IMR-90 (cell line): ENCODE data around the gene HDHD5. TPM values are rescaled to one million over a fixed set of nuclear protein-coding genes. Genes with fewer than 3 reads are reported as not detected.

Experiments
- ATAC-seq: fragments of 200-7000 bp; cut with Tn5 transposase; 2 replicates; pipeline ENCODE4 v1.9.1; 2020; ENCODE audit warnings: low read depth, mild to moderate bottlenecking, moderate library complexity
- BruUV-seq: library from RNA; stranded (reverse); fragments of 400-500 nt; replicated peaks from 2 replicates; lab custom pipeline; 2021; lab: Mats Ljungman, UMichigan
- CTCF ChIA-PET: fragments of 300-600 bp; formaldehyde crosslinking; extraction: SDS; loops from one replicate; lab custom pipeline; 2021; ENCODE audit warnings: antibody characterized with exemption; lab: Yijun Ruan, JAX
- POLR2A ChIA-PET: fragments of 300-600 bp; sonication (Branson Sonifier 250); formaldehyde crosslinking; loops from one replicate; lab custom pipeline; 2022; ENCODE audit warnings: antibody characterized with exemption; ENCODE audit not compliant: unreplicated experiment; lab: Charles Lee
- DNase-seq: peaks from one replicate; pipeline ENCODE4 v3.0.0; 2013
- H2AFZ ChIP-seq: replicated peaks from 2 replicates; pipeline ENCODE3; 2013; ENCODE audit warnings: low read length, mild to moderate bottlenecking; ENCODE audit not compliant: poor library complexity
- H2AK5ac ChIP-seq: 2 replicates; pipeline ENCODE4 v1.6.1; 2013; ENCODE audit warnings: low read depth, low read length, inconsistent platforms
- H2AK9ac ChIP-seq: replicated peaks from 2 replicates; pipeline ENCODE3; 2013; ENCODE audit warnings: mild to moderate bottlenecking, low read depth, low read length, moderate library complexity; ENCODE audit not compliant: poor library complexity
- H2BK120ac ChIP-seq: 2 replicates; pipeline ENCODE4 v1.6.1; 2013; ENCODE audit warnings: low read depth, low read length, inconsistent platforms
- H2BK15ac ChIP-seq: 3 replicates; pipeline ENCODE4 v1.6.1; 2013; ENCODE audit warnings: low read depth, low read length, inconsistent platforms
- H2BK20ac ChIP-seq: 2 replicates; pipeline ENCODE4 v1.6.1; 2013; ENCODE audit warnings: low read depth, mild to moderate bottlenecking, inconsistent platforms, low read length, moderate library complexity
- H2BK5ac ChIP-seq: 2 replicates; pipeline ENCODE4 v1.6.1; 2013; ENCODE audit warnings: mild to moderate bottlenecking, low read depth, low read length, inconsistent platforms; ENCODE audit not compliant: poor library complexity, severe bottlenecking
- H3K14ac ChIP-seq: replicated peaks from 2 replicates; pipeline ENCODE4 v1.6.1; 2013; ENCODE audit warnings: low read depth, low read length, inconsistent platforms
- H3K18ac ChIP-seq: 2 replicates; pipeline ENCODE4 v1.6.1; 2013; ENCODE audit warnings: low read depth, low read length, control low read depth
- H3K23ac ChIP-seq: 2 replicates; pipeline ENCODE4 v1.6.1; 2013; ENCODE audit warnings: low read depth, low read length, inconsistent platforms
- H3K27ac ChIP-seq: 2 replicates; pipeline ENCODE4 v1.5.1; 2013; ENCODE audit warnings: mild to moderate bottlenecking, control low read depth, low read length; ENCODE audit not compliant: insufficient read depth
- H3K27me3 ChIP-seq: 2 replicates; pipeline ENCODE4 v1.6.1; 2013; ENCODE audit warnings: low read length; ENCODE audit not compliant: control insufficient read depth, insufficient read depth
- H3K36me3 ChIP-seq: 2 replicates; pipeline ENCODE4 v1.6.1; 2013; ENCODE audit warnings: low read length, mixed read lengths; ENCODE audit not compliant: control insufficient read depth, insufficient read depth
- H3K4ac ChIP-seq: 2 replicates; pipeline ENCODE4 v1.6.1; 2013; ENCODE audit warnings: low read depth, low read length, inconsistent platforms
- H3K4me1 ChIP-seq: 2 replicates; pipeline ENCODE4 v1.6.1; 2013; ENCODE audit warnings: low read length, mixed read lengths; ENCODE audit not compliant: control insufficient read depth, insufficient read depth
- H3K4me2 ChIP-seq: 2 replicates; pipeline ENCODE4 v1.6.1; 2013; ENCODE audit warnings: low read depth, mild to moderate bottlenecking, control low read depth, low read length, moderate library complexity
- H3K4me3 ChIP-seq: 2 replicates; pipeline ENCODE4 v1.5.1; 2013; ENCODE audit warnings: low read depth, mild to moderate bottlenecking, control low read depth, low read length, moderate library complexity; ENCODE audit not compliant: insufficient read depth
- H3K56ac ChIP-seq: 2 replicates; pipeline ENCODE4 v1.6.1; 2013; ENCODE audit warnings: low read length, inconsistent platforms; ENCODE audit not compliant: insufficient read depth; ENCODE audit errors: extremely low read depth
- H3K79me1 ChIP-seq, 2 experiments: 2 replicates each; pipeline ENCODE4 v1.6.1; 2013; ENCODE audit warnings: low read length in 2 of 2, inconsistent platforms in 1 of 2, low read depth in 1 of 2
- H3K9ac ChIP-seq: 2 replicates; pipeline ENCODE4 v1.6.1; 2013; ENCODE audit warnings: low read depth, low read length, control low read depth
- H3K9me1 ChIP-seq: 2 replicates; pipeline ENCODE4 v1.6.1; 2013; ENCODE audit warnings: low read length, inconsistent platforms; ENCODE audit not compliant: insufficient read depth
- H3K9me3 ChIP-seq: 2 replicates; pipeline ENCODE4 v1.6.1; 2013; ENCODE audit warnings: low read length; ENCODE audit not compliant: control insufficient read depth, insufficient read depth
- H4K20me1 ChIP-seq: 2 replicates; pipeline ENCODE4 v1.6.1; 2013; ENCODE audit warnings: low read length, inconsistent platforms; ENCODE audit not compliant: insufficient read depth
- H4K5ac ChIP-seq: 2 replicates; pipeline ENCODE4 v1.6.1; 2013; ENCODE audit warnings: mild to moderate bottlenecking, low read depth, low read length, control low read depth
- H4K8ac ChIP-seq, 2 experiments: 2 replicates each; pipeline ENCODE4 v1.6.1; 2013; ENCODE audit warnings: low read depth in 2 of 2, low read length in 2 of 2, control low read depth in 1 of 2, inconsistent platforms in 1 of 2
- H4K91ac ChIP-seq: 2 replicates; pipeline ENCODE4 v1.6.1; 2013; ENCODE audit warnings: low read depth, low read length, inconsistent platforms; ENCODE audit not compliant: insufficient read depth
- POLR2A ChIP-seq: IDR thresholded peaks from 2 replicates; pipeline ENCODE4 v1.6.1; 2012; ENCODE audit warnings: mild to moderate bottlenecking, low read depth, low read length
- RAD21 ChIP-seq: IDR thresholded peaks from 2 replicates; pipeline ENCODE4 v1.6.1; 2012; ENCODE audit warnings: low read length, improper control_type of control experiment
- RCOR1 ChIP-seq: IDR thresholded peaks from 2 replicates; pipeline ENCODE4 v1.6.1; 2012; ENCODE audit warnings: mild to moderate bottlenecking, low read length, improper control_type of control experiment; ENCODE audit not compliant: insufficient replicate concordance
- WGBS, 2 experiments: methylation state at CpG; one replicate each; pipeline versions ENCODE4 v1.1.5 to v1.1.7; 2013; ENCODE audit warnings: missing lambda C conversion rate in 2 of 2; ENCODE audit not compliant: insufficient read length in 1 of 2; ENCODE audit errors: extremely low coverage in 2 of 2; 5-methylcytosine and 5-hydroxymethylcytosine counted together
- dilution Hi-C: fragments of 300-500 bp; cut with HindIII; formaldehyde crosslinking; loops from one replicate; pipeline ENCODE4 v1.14.3; 2018; ENCODE audit warnings: low sequenced_read_pairs; ENCODE audit not compliant: unreplicated experiment
- in situ Hi-C: fragments of 300-500 bp; cut with MboI; formaldehyde crosslinking; loops from 3 replicates; pipeline ENCODE4 v1.14.3; 2019; ENCODE audit warnings: low sequenced_read_pairs, inconsistent platforms, mixed read lengths
- intact Hi-C: fragments of 100-400 bp; cut with micrococcal nuclease; formaldehyde crosslinking; loops from 2 replicates; pipeline ENCODE4 v1.10.0; 2022
- polyA plus RNA-seq, 3 experiments: library from polyadenylated mRNA; depleted of rRNA; stranded (reverse); fragments of >200 nt; gene quantifications; 2 replicates each; pipeline ENCODE4 v1.2.3, GENCODE V29; 2012; ENCODE audit warnings: low replicate concordance in 1 of 3
- total RNA-seq: library from RNA; depleted of rRNA; stranded (reverse); fragments of >200 nt; gene quantifications from 2 replicates; pipeline ENCODE4 v1.2.3, GENCODE V29; 2012

The HDHD5 gene
- total and polyA plus RNA-seq, 2 of the 4 experiments (the other 2 are of a cell fraction): 31.9 to 37.5 TPM

DNA sequence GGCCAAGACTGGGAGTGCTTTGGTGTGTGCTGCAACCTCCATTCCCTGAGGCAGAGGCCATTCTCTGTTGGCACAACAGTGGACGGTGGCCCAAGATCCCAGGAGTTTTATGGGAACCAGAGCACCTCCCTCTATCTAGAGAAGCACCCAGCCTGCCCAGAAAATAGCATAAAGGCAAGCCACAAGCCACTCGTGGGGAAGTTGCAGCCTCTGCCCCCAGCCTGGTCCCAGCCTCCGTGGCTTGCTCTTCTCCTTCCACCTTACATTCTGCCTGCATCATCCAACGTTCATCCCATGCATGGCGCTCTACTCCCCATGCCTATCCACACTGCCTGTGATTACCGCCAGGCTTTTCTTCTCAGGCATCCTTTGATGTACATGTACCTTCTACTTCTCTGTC lies 58.5 kb downstream of the HDHD5 start:
- intact Hi-C loops: no loop called here
- Histone ChIP-seq H3K9me3 (no peaks in the 10 kb centered on the region), H3K4ac (no peak overlapping the region), H2AFZ (no peak overlapping the region), H3K23ac (no peak overlapping the region), H3K79me1 (peaks cover 9 to 12% of the 10 kb centered on the region in 2 experiments), H3K56ac (no peak overlapping the region), H4K5ac (no peak overlapping the region), H2BK120ac (no peak overlapping the region), H2AK5ac (no peak overlapping the region), H4K8ac (no peak overlapping the region), H3K27me3 (no peaks in the 10 kb centered on the region), H3K18ac (no peak overlapping the region), H3K4me2 (no peak overlapping the region), H3K4me1 (no peaks in the 10 kb centered on the region), H4K20me1 (peaks cover 15% of the 10 kb centered on the region), H3K4me3 (no peak overlapping the region), H3K9ac (no peak overlapping the region), H2BK5ac (no peak overlapping the region), H3K9me1 (peaks cover 10% of the 10 kb centered on the region), H3K14ac (no peak overlapping the region), H3K27ac (no peak overlapping the region), H4K91ac (no peak overlapping the region), H2BK20ac (no peak overlapping the region), H2BK15ac (no peak overlapping the region), H2AK9ac (no peak overlapping the region), H3K36me3 (peaks cover 59% of the 10 kb centered on the region)
- 80% methylated on average over 4 of the region's 6 CpGs; no CpG with 5 or more reads in 1 of the 2 experiments for WGBS, 2 experiments
- BruUV-seq: no TSS peak
- DNase-seq (no peak), ATAC-seq (no peak)
- ChIA-PET CTCF (no interaction called here), POLR2A (no interaction called here)
- dilution Hi-C loops: no loop called here
- in situ Hi-C loops: no loop called here
- TF ChIP-seq POLR2A (no peak), RCOR1 (no peak), RAD21 (no peak)
